Memory B cell (primary cell): ENCODE results near the gene AIFM3.

Source experiments
- ATAC-seq: fragments of 150-1000 bp; cut with Tn5 transposase; 2 replicates; pipeline ENCODE4 v1.10.0; 2021; ENCODE audit warnings: low read depth, mild to moderate bottlenecking, moderate library complexity
- DNase-seq, 2 donors: peaks; one replicate each; pipeline ENCODE4 v3.0.0; 2022; ENCODE audit warnings: low spot score in 2 of 2
- H3K27ac Mint-ChIP-seq: one replicate; pipeline ENCODE4 v1.8.0; 2022; ENCODE audit warnings: mild to moderate bottlenecking, moderate library complexity, mixed read lengths
- H3K27me3 Mint-ChIP-seq: one replicate; pipeline ENCODE4 v1.8.0; 2022; ENCODE audit warnings: mixed read lengths
- H3K36me3 Mint-ChIP-seq: one replicate; pipeline ENCODE4 v1.8.0; 2022; ENCODE audit warnings: mild to moderate bottlenecking, mixed read lengths
- H3K4me1 Mint-ChIP-seq: one replicate; pipeline ENCODE4 v1.8.0; 2022; ENCODE audit warnings: mixed read lengths
- H3K4me3 Mint-ChIP-seq: one replicate; pipeline ENCODE4 v1.8.0; 2022; ENCODE audit warnings: mild to moderate bottlenecking, moderate library complexity, mixed read lengths
- H3K9me3 Mint-ChIP-seq: one replicate; pipeline ENCODE4 v1.8.0; 2022; ENCODE audit warnings: mixed read lengths

Gene AIFM3

DNA sequence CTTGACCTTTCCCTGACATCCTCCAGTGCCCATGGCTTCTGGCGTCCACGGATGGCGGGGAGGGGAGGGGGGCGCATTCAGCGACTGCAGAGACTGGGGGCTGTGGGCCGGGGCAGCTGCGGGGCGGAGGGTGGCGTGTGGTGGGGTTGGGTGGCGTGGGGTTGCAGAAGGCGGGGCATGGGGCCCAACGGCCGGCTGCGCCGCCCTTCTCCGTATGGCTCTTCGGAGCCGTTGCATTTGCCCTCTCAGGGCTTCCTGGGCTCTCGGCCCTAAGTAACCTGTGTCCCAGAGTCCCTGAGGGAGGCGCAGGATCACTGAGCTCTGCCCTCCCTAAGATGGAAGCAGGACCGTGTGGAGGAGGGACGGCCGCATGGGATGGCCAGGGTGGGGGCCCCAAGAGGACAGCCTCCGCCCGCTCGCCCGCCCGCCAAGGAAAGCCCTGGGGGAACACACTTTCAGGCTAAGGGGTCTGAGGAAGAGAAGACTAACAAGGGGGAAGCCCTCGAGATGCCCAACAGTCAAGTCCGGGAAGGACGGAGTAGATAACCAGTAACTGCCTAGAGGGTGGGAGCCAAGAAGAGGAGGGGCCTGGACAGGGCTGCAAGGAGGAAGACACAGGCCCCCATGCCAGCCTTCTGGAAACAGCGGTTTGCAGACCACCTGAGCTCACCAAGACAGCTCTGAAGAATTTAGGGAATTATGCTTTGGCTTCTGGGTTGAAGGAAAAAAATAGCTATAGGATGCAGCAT, 9.2 kb upstream of the AIFM3 start:
- Mint-ChIP-seq H3K9me3 (no peaks in the 10 kb centered on the region), H3K4me1 (peaks cover 13% of the 10 kb centered on the region), H3K27ac (no peak overlapping the region), H3K4me3 (peak overlapping the region; percentile 81), H3K27me3 (peaks cover 7% of the 10 kb centered on the region), H3K36me3 (no peaks in the 10 kb centered on the region)
- DNase-seq (no peak), ATAC-seq (peak; percentile 53)

DNA sequence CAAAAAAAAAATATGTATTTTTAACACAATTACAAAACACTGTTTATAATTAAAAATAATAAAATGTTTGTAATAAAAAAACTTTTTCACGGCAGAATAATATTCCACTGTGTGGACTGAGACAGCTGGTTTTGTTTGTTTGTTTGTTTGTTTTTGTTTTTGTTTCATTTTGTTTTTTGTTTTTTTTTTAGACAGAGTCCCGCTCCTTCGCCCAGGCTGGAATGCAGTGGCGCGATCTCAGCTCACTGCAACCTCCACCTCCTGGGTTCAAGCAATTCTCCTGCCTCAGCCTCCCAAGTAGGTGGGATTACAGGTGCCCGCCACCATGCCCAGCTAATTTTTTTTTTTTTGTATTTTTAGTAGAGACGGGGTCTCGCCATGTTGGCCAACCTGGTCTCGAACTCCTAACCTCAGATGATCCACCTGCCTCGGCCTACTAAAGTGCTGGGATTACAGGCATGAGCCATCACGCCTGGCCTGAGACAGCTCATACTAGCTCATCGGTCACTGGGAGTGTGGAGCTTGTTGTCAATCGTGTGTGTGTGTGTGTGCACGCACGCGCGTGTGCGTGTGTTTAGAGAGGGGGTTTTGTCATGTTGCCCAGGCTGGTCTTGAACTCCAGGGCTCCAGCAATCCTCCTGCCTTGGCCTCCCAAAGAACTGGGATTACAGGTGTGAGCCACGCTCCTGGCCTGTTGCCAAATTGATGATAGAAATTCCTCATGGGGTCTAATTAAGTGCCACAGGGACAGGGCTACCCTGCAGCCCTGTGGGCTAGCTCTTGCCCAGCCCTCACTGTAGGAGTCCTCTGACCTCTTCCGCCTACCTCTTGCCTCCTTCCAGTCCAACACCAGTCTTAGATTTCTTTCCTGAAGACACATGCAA, 7.2 kb upstream of the AIFM3 start:
- H3K27me3 Mint-ChIP-seq: peaks cover 7% of the 10 kb centered on the region
- no peaks in the 10 kb centered on the region for H3K36me3 Mint-ChIP-seq
- no peak overlapping the region for H3K4me3 Mint-ChIP-seq
- H3K4me1 Mint-ChIP-seq: peaks cover 22% of the 10 kb centered on the region
- ATAC-seq: no peak
- no peak for DNase-seq
- no peak overlapping the region for H3K27ac Mint-ChIP-seq
- no peaks in the 10 kb centered on the region for H3K9me3 Mint-ChIP-seq

GRCh38 chr22:20960609-20961008, 6.4 kb upstream of the AIFM3 start:
- H3K27ac Mint-ChIP-seq: no peak overlapping the region
- no peak overlapping the region for H3K4me3 Mint-ChIP-seq
- ATAC-seq (no peak), DNase-seq (no peak)
- peaks cover 7% of the 10 kb centered on the region for H3K27me3 Mint-ChIP-seq
- H3K9me3 Mint-ChIP-seq: no peaks in the 10 kb centered on the region
- no peaks in the 10 kb centered on the region for H3K36me3 Mint-ChIP-seq
- H3K4me1 Mint-ChIP-seq: peaks cover 25% of the 10 kb centered on the region

GRCh38 chr22:20962491-20962945, 4.5 kb upstream of the AIFM3 start:
- ATAC-seq (no peak), DNase-seq (no peak)
- Mint-ChIP-seq H3K4me1 (peaks cover 27% of the 10 kb centered on the region), H3K27me3 (peaks cover 7% of the 10 kb centered on the region), H3K4me3 (no peak overlapping the region), H3K9me3 (no peaks in the 10 kb centered on the region), H3K27ac (no peak overlapping the region), H3K36me3 (no peaks in the 10 kb centered on the region)

DNA sequence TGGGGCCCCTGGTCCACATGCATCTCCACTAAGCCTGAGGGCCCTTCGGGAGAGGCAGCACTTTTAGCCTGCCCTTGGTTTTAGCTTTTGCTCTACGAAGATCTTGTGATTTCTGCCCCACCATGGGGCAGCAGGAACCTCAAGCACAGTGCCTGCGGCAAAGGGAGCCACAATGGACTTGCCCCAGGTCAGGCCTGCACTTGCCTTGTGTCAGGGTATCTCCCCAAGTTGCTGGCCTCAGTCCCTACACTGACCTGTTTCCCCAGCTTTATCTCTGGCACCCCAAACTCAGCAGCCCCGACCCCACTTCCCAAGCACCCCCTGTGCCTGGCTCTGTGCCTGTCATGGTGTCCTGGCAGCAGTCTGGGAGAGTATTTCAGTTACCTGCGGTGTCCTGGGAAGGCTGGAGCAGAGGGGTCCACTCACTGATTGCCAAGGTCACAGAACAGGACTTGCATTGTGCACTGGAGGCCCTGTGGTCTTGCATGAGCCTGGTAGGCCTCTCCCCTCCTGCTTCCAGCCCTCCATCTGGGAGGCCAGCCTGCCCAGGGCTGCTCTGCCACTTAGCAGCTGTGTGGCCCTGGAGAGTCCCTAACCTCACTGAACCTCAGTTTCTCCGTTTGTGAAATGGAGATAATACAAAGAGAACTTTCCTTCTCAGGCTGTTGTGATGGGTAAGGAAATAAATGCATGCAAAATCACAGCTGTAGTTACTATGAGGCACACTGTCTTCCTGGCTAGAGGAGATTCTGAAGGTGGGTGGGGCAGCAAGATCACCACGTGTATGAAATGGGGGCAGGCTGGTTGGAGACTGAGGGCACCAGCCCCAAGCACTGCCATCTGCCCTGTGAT, 3.6 kb upstream of the AIFM3 start:
- Mint-ChIP-seq H3K27ac (no peak overlapping the region), H3K36me3 (no peaks in the 10 kb centered on the region), H3K4me3 (peak overlapping the region; percentile 43), H3K27me3 (peaks cover 3% of the 10 kb centered on the region), H3K9me3 (no peaks in the 10 kb centered on the region), H3K4me1 (peaks cover 28% of the 10 kb centered on the region)
- no peak for ATAC-seq
- no peak for DNase-seq

GRCh38 chr22:20964090-20964798, 2.8 kb upstream of the AIFM3 start:
- Mint-ChIP-seq H3K27me3 (peaks cover 3% of the 10 kb centered on the region), H3K36me3 (no peaks in the 10 kb centered on the region), H3K27ac (no peak overlapping the region), H3K9me3 (no peaks in the 10 kb centered on the region), H3K4me3 (peak overlapping the region; percentile 86), H3K4me1 (peaks cover 34% of the 10 kb centered on the region)
- DNase-seq: no peak
- no peak for ATAC-seq

DNA sequence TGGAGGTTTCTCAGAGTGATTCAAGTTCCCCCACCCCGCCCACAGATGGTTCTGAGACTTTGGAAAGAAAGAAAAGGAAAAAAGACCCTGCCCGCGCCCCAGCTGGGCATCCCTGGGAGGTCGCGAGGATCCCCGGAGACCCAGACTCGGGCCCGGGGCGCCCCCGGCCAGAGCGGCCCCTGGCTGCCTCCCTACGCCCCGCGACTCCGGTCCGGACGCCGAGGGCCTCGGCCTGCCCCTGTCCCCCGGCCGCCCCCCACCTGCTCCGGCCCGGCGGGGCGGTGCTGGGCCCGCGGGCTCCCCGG, 2.3 kb upstream of the AIFM3 start:
- peak overlapping the region; percentile 86 for H3K4me3 Mint-ChIP-seq
- peaks cover 3% of the 10 kb centered on the region for H3K27me3 Mint-ChIP-seq
- H3K9me3 Mint-ChIP-seq: no peaks in the 10 kb centered on the region
- ATAC-seq: no peak
- no peak overlapping the region for H3K27ac Mint-ChIP-seq
- no peaks in the 10 kb centered on the region for H3K36me3 Mint-ChIP-seq
- no peak for DNase-seq
- H3K4me1 Mint-ChIP-seq: peaks cover 34% of the 10 kb centered on the region

- H3K27ac Mint-ChIP-seq: peak overlapping the region; percentile 65
- DNase-seq (no peak), ATAC-seq (peak; percentile 36)
- H3K9me3 Mint-ChIP-seq: no peaks in the 10 kb centered on the region
- H3K4me3 Mint-ChIP-seq: peak overlapping the region; percentile 70
- H3K27me3 Mint-ChIP-seq: peaks cover 3% of the 10 kb centered on the region
- H3K36me3 Mint-ChIP-seq: no peaks in the 10 kb centered on the region
- peaks cover 34% of the 10 kb centered on the region for H3K4me1 Mint-ChIP-seq
Measured at GRCh38 chr22:20965104-20965887, 1.8 kb upstream of the AIFM3 start.

GRCh38 chr22:20965888-20966855, 883 bp upstream of the AIFM3 start:
- no peaks in the 10 kb centered on the region for H3K27me3 Mint-ChIP-seq
- peak overlapping the region; percentile 70 for H3K4me3 Mint-ChIP-seq
- H3K4me1 Mint-ChIP-seq: peaks cover 34% of the 10 kb centered on the region
- H3K9me3 Mint-ChIP-seq: no peaks in the 10 kb centered on the region
- no peak overlapping the region for H3K27ac Mint-ChIP-seq
- DNase-seq (no peak), ATAC-seq (no peak)
- no peaks in the 10 kb centered on the region for H3K36me3 Mint-ChIP-seq

- H3K27me3 Mint-ChIP-seq: no peaks in the 10 kb centered on the region
- no peaks in the 10 kb centered on the region for H3K9me3 Mint-ChIP-seq
Measured at GRCh38 chr22:20967697-20968211, 699 bp downstream of the AIFM3 start.

GRCh38 chr22:20968281-20968977, 1.4 kb downstream of the AIFM3 start:
- Mint-ChIP-seq H3K27ac (peak overlapping the region; percentile 17), H3K9me3 (no peaks in the 10 kb centered on the region), H3K4me1 (peaks cover 35% of the 10 kb centered on the region), H3K27me3 (no peaks in the 10 kb centered on the region), H3K4me3 (peak overlapping the region; percentile 51), H3K36me3 (no peaks in the 10 kb centered on the region)
- DNase-seq (no peak), ATAC-seq (peak; percentile 73)

More at GRCh38 chr22:20967697-20968211, 699 bp downstream of the AIFM3 start:
- DNase-seq (no peak), ATAC-seq (no peak)
- Mint-ChIP-seq H3K4me1 (peaks cover 35% of the 10 kb centered on the region), H3K27ac (no peak overlapping the region), H3K4me3 (no peak overlapping the region), H3K36me3 (no peaks in the 10 kb centered on the region)
